IMR-90 (cell line): Measurements from ENCODE around the gene ADRA2A. TPM values are rescaled to one million over a fixed set of nuclear protein-coding genes. Genes with fewer than 3 reads are reported as not detected.

Experiments
- ATAC-seq: fragments of 200-7000 bp; cut with Tn5 transposase; 2 replicates; pipeline ENCODE4 v1.9.1; 2020; ENCODE audit warnings: low read depth, mild to moderate bottlenecking, moderate library complexity
- BruUV-seq: library from RNA; stranded (reverse); fragments of 400-500 nt; replicated peaks from 2 replicates; lab custom pipeline; 2021; lab: Mats Ljungman, UMichigan
- CTCF ChIA-PET: fragments of 300-600 bp; formaldehyde crosslinking; extraction: SDS; loops from one replicate; lab custom pipeline; 2021; ENCODE audit warnings: antibody characterized with exemption; lab: Yijun Ruan, JAX
- POLR2A ChIA-PET: fragments of 300-600 bp; sonication (Branson Sonifier 250); formaldehyde crosslinking; loops from one replicate; lab custom pipeline; 2022; ENCODE audit warnings: antibody characterized with exemption; ENCODE audit not compliant: unreplicated experiment; lab: Charles Lee
- DNase-seq: peaks from one replicate; pipeline ENCODE4 v3.0.0; 2013
- H2AFZ ChIP-seq: replicated peaks from 2 replicates; pipeline ENCODE3; 2013; ENCODE audit warnings: low read length, mild to moderate bottlenecking; ENCODE audit not compliant: poor library complexity
- H2AK5ac ChIP-seq: 2 replicates; pipeline ENCODE4 v1.6.1; 2013; ENCODE audit warnings: low read depth, low read length, inconsistent platforms
- H2AK9ac ChIP-seq: replicated peaks from 2 replicates; pipeline ENCODE3; 2013; ENCODE audit warnings: mild to moderate bottlenecking, low read depth, low read length, moderate library complexity; ENCODE audit not compliant: poor library complexity
- H2BK120ac ChIP-seq: 2 replicates; pipeline ENCODE4 v1.6.1; 2013; ENCODE audit warnings: low read depth, low read length, inconsistent platforms
- H2BK15ac ChIP-seq: 3 replicates; pipeline ENCODE4 v1.6.1; 2013; ENCODE audit warnings: low read depth, low read length, inconsistent platforms
- H2BK20ac ChIP-seq: 2 replicates; pipeline ENCODE4 v1.6.1; 2013; ENCODE audit warnings: low read depth, mild to moderate bottlenecking, inconsistent platforms, low read length, moderate library complexity
- H2BK5ac ChIP-seq: 2 replicates; pipeline ENCODE4 v1.6.1; 2013; ENCODE audit warnings: mild to moderate bottlenecking, low read depth, low read length, inconsistent platforms; ENCODE audit not compliant: poor library complexity, severe bottlenecking
- H3K14ac ChIP-seq: replicated peaks from 2 replicates; pipeline ENCODE4 v1.6.1; 2013; ENCODE audit warnings: low read depth, low read length, inconsistent platforms
- H3K18ac ChIP-seq: 2 replicates; pipeline ENCODE4 v1.6.1; 2013; ENCODE audit warnings: low read depth, low read length, control low read depth
- H3K23ac ChIP-seq: 2 replicates; pipeline ENCODE4 v1.6.1; 2013; ENCODE audit warnings: low read depth, low read length, inconsistent platforms
- H3K27ac ChIP-seq: 2 replicates; pipeline ENCODE4 v1.5.1; 2013; ENCODE audit warnings: mild to moderate bottlenecking, control low read depth, low read length; ENCODE audit not compliant: insufficient read depth
- H3K27me3 ChIP-seq: 2 replicates; pipeline ENCODE4 v1.6.1; 2013; ENCODE audit warnings: low read length; ENCODE audit not compliant: control insufficient read depth, insufficient read depth
- H3K36me3 ChIP-seq: 2 replicates; pipeline ENCODE4 v1.6.1; 2013; ENCODE audit warnings: low read length, mixed read lengths; ENCODE audit not compliant: control insufficient read depth, insufficient read depth
- H3K4ac ChIP-seq: 2 replicates; pipeline ENCODE4 v1.6.1; 2013; ENCODE audit warnings: low read depth, low read length, inconsistent platforms
- H3K4me1 ChIP-seq: 2 replicates; pipeline ENCODE4 v1.6.1; 2013; ENCODE audit warnings: low read length, mixed read lengths; ENCODE audit not compliant: control insufficient read depth, insufficient read depth
- H3K4me2 ChIP-seq: 2 replicates; pipeline ENCODE4 v1.6.1; 2013; ENCODE audit warnings: low read depth, mild to moderate bottlenecking, control low read depth, low read length, moderate library complexity
- H3K4me3 ChIP-seq: 2 replicates; pipeline ENCODE4 v1.5.1; 2013; ENCODE audit warnings: low read depth, mild to moderate bottlenecking, control low read depth, low read length, moderate library complexity; ENCODE audit not compliant: insufficient read depth
- H3K56ac ChIP-seq: 2 replicates; pipeline ENCODE4 v1.6.1; 2013; ENCODE audit warnings: low read length, inconsistent platforms; ENCODE audit not compliant: insufficient read depth; ENCODE audit errors: extremely low read depth
- H3K79me1 ChIP-seq, 2 experiments: 2 replicates each; pipeline ENCODE4 v1.6.1; 2013; ENCODE audit warnings: low read length in 2 of 2, inconsistent platforms in 1 of 2, low read depth in 1 of 2
- H3K9ac ChIP-seq: 2 replicates; pipeline ENCODE4 v1.6.1; 2013; ENCODE audit warnings: low read depth, low read length, control low read depth
- H3K9me1 ChIP-seq: 2 replicates; pipeline ENCODE4 v1.6.1; 2013; ENCODE audit warnings: low read length, inconsistent platforms; ENCODE audit not compliant: insufficient read depth
- H3K9me3 ChIP-seq: 2 replicates; pipeline ENCODE4 v1.6.1; 2013; ENCODE audit warnings: low read length; ENCODE audit not compliant: control insufficient read depth, insufficient read depth
- H4K20me1 ChIP-seq: 2 replicates; pipeline ENCODE4 v1.6.1; 2013; ENCODE audit warnings: low read length, inconsistent platforms; ENCODE audit not compliant: insufficient read depth
- H4K5ac ChIP-seq: 2 replicates; pipeline ENCODE4 v1.6.1; 2013; ENCODE audit warnings: mild to moderate bottlenecking, low read depth, low read length, control low read depth
- H4K8ac ChIP-seq, 2 experiments: 2 replicates each; pipeline ENCODE4 v1.6.1; 2013; ENCODE audit warnings: low read depth in 2 of 2, low read length in 2 of 2, control low read depth in 1 of 2, inconsistent platforms in 1 of 2
- H4K91ac ChIP-seq: 2 replicates; pipeline ENCODE4 v1.6.1; 2013; ENCODE audit warnings: low read depth, low read length, inconsistent platforms; ENCODE audit not compliant: insufficient read depth
- MAZ ChIP-seq: IDR thresholded peaks from 2 replicates; pipeline ENCODE4 v1.6.1; 2012; ENCODE audit warnings: low read depth, mild to moderate bottlenecking, low read length, improper control_type of control experiment, moderate library complexity, borderline replicate concordance
- RAD21 ChIP-seq: IDR thresholded peaks from 2 replicates; pipeline ENCODE4 v1.6.1; 2012; ENCODE audit warnings: low read length, improper control_type of control experiment
- RCOR1 ChIP-seq: IDR thresholded peaks from 2 replicates; pipeline ENCODE4 v1.6.1; 2012; ENCODE audit warnings: mild to moderate bottlenecking, low read length, improper control_type of control experiment; ENCODE audit not compliant: insufficient replicate concordance
- RFX5 ChIP-seq: IDR thresholded peaks from 2 replicates; pipeline ENCODE4 v1.8.0; 2012; ENCODE audit warnings: low read depth, mild to moderate bottlenecking, low read length, moderate library complexity
- WGBS, 2 experiments: methylation state at CpG; one replicate each; pipeline versions ENCODE4 v1.1.5 to v1.1.7; 2013; ENCODE audit warnings: missing lambda C conversion rate in 2 of 2; ENCODE audit not compliant: insufficient read length in 1 of 2; ENCODE audit errors: extremely low coverage in 2 of 2; 5-methylcytosine and 5-hydroxymethylcytosine counted together
- dilution Hi-C: fragments of 300-500 bp; cut with HindIII; formaldehyde crosslinking; loops from one replicate; pipeline ENCODE4 v1.14.3; 2018; ENCODE audit warnings: low sequenced_read_pairs; ENCODE audit not compliant: unreplicated experiment
- in situ Hi-C: fragments of 300-500 bp; cut with MboI; formaldehyde crosslinking; loops from 3 replicates; pipeline ENCODE4 v1.14.3; 2019; ENCODE audit warnings: low sequenced_read_pairs, inconsistent platforms, mixed read lengths
- intact Hi-C: fragments of 100-400 bp; cut with micrococcal nuclease; formaldehyde crosslinking; loops from 2 replicates; pipeline ENCODE4 v1.10.0; 2022
- polyA plus RNA-seq, 3 experiments: library from polyadenylated mRNA; depleted of rRNA; stranded (reverse); fragments of >200 nt; gene quantifications; 2 replicates each; pipeline ENCODE4 v1.2.3, GENCODE V29; 2012; ENCODE audit warnings: low replicate concordance in 1 of 3
- total RNA-seq: library from RNA; depleted of rRNA; stranded (reverse); fragments of >200 nt; gene quantifications from 2 replicates; pipeline ENCODE4 v1.2.3, GENCODE V29; 2012
- TF ChIP-seq, protein P1 (sequence below): fragments of 150-350 bp; IDR thresholded peaks from 2 replicates; pipeline ENCODE4 v1.6.1; 2017; ENCODE audit warnings: mild to moderate bottlenecking, antibody characterized with exemption, low read length, low read depth

ADRA2A gene
- total and polyA plus RNA-seq, 2 of the 4 experiments (the other 2 are of a cell fraction), result not detected

- BruUV-seq, result no TSS peak
- POLR2A ChIA-PET, result interaction anchor here (0.5 kb wide), 1 partner anchor 10 kb away, joined by 3 read pairs; no protein-coding TSS in a partner anchor
Observed at GRCh38 chr10:111117528-111118277, 40.9 kb downstream of the ADRA2A start.

More at GRCh38 chr10:111117528-111118277, 40.9 kb downstream of the ADRA2A start:
- Histone ChIP-seq H3K18ac (no peak overlapping the region), H3K9ac (no peak overlapping the region), H3K79me1 (no peaks in the 10 kb centered on the region), H2AK5ac (no peak overlapping the region), H2BK120ac (no peak overlapping the region), H3K36me3 (no peaks in the 10 kb centered on the region), H4K91ac (no peak overlapping the region), H2AK9ac (no peak overlapping the region), H3K4me3 (no peak overlapping the region), H3K27me3 (no peaks in the 10 kb centered on the region), H3K27ac (no peak overlapping the region), H3K9me1 (no peaks in the 10 kb centered on the region), H4K20me1 (no peaks in the 10 kb centered on the region), H2BK15ac (no peak overlapping the region), H2BK20ac (no peak overlapping the region), H3K14ac (no peak overlapping the region), H3K4ac (no peak overlapping the region), H3K9me3 (no peaks in the 10 kb centered on the region), H4K8ac (no peak overlapping the region), H3K23ac (no peak overlapping the region), H2BK5ac (no peak overlapping the region), H4K5ac (no peak overlapping the region), H3K4me1 (no peaks in the 10 kb centered on the region), H3K4me2 (no peak overlapping the region), H2AFZ (no peak overlapping the region), H3K56ac (no peak overlapping the region)
- dilution Hi-C loops, result no loop called here
- DNase-seq (no peak), ATAC-seq (no peak)
- CTCF ChIA-PET, result no interaction called here
- intact Hi-C loops, result no loop called here
- 60% methylated on average over 1 of the region's 8 CpGs; no CpG with 5 or more reads in 1 of the 2 experiments for WGBS, 2 experiments
- TF ChIP-seq RCOR1, result no peak
- TF ChIP-seq RFX5, result no peak
- TF ChIP-seq, protein P1, sequence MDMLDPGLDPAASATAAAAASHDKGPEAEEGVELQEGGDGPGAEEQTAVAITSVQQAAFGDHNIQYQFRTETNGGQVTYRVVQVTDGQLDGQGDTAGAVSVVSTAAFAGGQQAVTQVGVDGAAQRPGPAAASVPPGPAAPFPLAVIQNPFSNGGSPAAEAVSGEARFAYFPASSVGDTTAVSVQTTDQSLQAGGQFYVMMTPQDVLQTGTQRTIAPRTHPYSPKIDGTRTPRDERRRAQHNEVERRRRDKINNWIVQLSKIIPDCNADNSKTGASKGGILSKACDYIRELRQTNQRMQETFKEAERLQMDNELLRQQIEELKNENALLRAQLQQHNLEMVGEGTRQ, result no peak
- TF ChIP-seq RAD21, result no peak
- no peak for TF ChIP-seq MAZ
- in situ Hi-C loops, result no loop called here
